AG09309 (cell line): ENCODE results near the gene TNFSF13.
A peak's percentile ranks its signal among the peaks of the same experiment; 100 is the strongest.

Source experiments
- DNase-seq: peaks from one replicate; pipeline ENCODE4 v3.0.0-alpha.2; 2010; ENCODE audit warnings: low read depth
- H3K4me3 ChIP-seq: 2 replicates; pipeline ENCODE4 v1.5.1; 2011; ENCODE audit warnings: mild to moderate bottlenecking, low read depth, low read length, moderate library complexity; ENCODE audit not compliant: control insufficient read depth
- TF ChIP-seq, protein P1 (sequence below): IDR thresholded peaks from 2 replicates; pipeline ENCODE4 v1.5.1; 2011; ENCODE audit warnings: mild to moderate bottlenecking, low read depth, low read length, inconsistent platforms; ENCODE audit not compliant: insufficient read depth, control insufficient read depth; ENCODE audit errors: missing control alignments

Gene TNFSF13

DNA sequence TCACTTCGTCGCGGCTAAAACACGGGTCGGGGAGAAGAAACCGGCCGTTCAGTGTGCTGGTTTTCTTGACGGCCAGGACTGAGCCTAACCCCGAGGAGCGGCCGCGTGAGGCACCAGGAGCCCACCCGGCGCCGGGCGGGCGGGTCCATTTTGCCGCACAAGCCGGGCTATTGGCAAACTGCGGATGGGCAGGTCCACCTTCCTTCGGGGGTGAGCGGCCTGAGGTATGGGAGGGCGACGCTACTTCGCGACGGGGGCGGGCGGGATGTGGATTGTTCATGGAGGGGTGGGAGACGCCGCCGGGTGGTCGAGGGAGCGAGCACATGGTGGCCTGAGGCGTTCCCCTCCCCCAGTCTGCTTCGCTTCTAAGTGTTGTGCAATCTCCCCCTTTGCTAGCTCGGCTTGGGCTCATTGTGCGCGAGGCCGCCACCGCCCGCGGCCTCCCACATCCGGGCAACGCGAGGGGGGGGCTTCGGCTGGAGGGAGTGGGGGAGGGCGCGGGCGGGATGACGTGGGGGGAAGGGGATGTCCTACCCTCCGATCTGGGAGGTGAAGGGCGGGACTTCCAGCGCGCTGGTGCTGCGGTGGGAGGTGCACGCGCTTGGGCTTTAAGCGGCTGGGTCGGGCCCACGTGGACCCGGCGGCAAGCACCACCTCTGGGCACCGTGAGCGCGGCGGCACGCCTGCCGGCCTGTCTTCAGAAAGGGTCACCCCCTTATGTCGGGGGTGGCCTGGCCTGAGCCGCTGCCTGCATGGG is 15.0 kb downstream of the TNFSF13 start:
- peak overlapping the region; percentile 75 for H3K4me3 ChIP-seq
- peak; percentile 71 for DNase-seq
- TF ChIP-seq, protein P1, sequence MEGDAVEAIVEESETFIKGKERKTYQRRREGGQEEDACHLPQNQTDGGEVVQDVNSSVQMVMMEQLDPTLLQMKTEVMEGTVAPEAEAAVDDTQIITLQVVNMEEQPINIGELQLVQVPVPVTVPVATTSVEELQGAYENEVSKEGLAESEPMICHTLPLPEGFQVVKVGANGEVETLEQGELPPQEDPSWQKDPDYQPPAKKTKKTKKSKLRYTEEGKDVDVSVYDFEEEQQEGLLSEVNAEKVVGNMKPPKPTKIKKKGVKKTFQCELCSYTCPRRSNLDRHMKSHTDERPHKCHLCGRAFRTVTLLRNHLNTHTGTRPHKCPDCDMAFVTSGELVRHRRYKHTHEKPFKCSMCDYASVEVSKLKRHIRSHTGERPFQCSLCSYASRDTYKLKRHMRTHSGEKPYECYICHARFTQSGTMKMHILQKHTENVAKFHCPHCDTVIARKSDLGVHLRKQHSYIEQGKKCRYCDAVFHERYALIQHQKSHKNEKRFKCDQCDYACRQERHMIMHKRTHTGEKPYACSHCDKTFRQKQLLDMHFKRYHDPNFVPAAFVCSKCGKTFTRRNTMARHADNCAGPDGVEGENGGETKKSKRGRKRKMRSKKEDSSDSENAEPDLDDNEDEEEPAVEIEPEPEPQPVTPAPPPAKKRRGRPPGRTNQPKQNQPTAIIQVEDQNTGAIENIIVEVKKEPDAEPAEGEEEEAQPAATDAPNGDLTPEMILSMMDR, result no peak

DNA sequence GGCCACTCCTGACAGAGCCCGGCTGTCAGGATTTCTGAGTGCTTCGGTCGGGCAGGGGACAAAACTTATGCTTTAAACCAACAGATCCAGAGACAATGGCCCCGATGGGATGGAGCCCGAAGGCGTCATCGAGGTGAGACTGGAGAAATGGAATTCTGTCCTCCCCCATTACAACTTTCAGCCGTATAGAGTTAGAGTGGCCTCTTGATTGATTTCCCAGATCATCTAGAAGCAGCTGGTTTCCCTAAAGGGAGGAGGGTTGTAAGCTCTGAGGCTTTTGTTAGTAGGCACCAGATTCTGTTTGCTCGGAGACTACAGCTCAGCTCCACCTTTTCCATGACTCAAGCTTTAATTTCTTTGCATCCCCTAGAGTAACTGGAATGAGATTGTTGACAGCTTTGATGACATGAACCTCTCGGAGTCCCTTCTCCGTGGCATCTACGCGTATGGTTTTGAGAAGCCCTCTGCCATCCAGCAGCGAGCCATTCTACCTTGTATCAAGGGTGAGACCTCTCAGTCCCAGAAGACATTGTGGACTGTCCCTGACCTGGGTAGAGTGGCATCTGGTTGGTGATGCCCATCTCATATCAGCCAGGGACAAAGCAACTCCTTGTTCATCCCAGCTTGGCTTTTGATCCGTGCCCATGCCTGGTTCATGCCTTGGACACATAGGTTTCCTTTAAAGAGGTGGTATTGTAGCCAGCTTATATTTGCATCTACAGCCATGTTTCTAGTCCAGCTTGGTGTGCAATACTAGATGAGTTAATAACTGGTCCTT is 15.8 kb downstream of the TNFSF13 start:
- no peak for DNase-seq
- H3K4me3 ChIP-seq, result peak overlapping the region; percentile 75
- TF ChIP-seq, protein P1, result no peak

DNA sequence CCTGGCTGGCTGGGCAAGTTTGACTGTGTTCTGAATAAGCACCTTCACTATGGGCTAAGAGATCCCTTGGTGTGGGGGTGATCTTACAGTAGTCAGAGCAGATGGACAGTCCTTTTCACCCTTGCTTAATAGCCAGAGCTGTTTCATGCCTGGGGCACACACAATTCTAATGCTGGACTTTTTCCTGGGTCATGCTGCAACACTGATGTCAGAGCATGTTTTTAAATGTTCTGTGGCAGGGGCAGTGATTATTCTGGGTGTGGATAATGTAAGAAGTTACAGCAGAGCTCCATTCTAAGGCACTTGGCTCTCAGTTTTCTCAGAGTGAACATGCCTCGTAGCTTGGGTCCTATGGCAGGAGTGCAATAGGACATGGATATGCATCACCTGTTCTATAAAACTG is 16.9 kb downstream of the TNFSF13 start:
- no peak for DNase-seq
- TF ChIP-seq, protein P1, result no peak
- peak overlapping the region; percentile 75 for H3K4me3 ChIP-seq

DNA sequence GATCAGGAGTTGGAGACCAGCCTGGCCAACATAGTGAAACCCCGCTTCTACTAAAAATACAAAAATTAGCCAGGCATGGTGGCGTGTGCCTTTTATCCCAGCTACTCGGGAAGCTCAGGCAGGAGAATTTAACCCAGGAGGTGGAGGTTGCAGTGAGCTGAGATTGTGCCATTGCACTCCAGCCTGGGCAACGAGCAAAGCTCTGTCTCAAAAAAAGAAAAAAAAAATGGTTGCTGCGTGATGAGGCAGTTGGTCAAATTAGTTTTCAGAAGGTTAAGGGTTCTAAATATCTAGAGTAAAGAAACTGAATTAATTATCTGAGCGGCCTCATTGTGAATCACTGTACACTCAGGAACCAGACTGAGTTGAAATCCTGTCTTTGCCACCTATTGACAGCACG is 17.4 kb downstream of the TNFSF13 start:
- TF ChIP-seq, protein P1, result no peak
- DNase-seq, result no peak
- no peak overlapping the region for H3K4me3 ChIP-seq

DNA sequence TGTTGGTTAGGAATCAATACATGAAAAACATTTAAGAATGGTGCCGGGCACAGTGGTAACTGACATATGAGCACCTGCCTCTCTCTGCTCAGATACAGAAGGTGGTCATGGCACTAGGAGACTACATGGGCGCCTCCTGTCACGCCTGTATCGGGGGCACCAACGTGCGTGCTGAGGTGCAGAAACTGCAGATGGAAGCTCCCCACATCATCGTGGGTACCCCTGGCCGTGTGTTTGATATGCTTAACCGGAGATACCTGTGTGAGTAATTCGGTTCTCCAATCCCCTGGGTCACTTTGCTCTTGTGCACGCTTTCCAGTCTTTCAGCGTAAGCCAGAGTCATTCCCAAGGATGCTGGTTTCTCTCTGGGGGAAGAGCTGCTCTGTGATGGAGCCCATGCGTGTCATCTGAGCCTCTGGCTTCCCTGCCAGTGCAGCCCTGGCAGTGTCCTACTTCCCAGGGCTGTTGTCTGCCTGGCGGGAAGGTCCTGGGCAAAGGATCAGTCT is 17.9 kb downstream of the TNFSF13 start:
- DNase-seq, result no peak
- TF ChIP-seq, protein P1, result no peak
- H3K4me3 ChIP-seq, result no peak overlapping the region

DNA sequence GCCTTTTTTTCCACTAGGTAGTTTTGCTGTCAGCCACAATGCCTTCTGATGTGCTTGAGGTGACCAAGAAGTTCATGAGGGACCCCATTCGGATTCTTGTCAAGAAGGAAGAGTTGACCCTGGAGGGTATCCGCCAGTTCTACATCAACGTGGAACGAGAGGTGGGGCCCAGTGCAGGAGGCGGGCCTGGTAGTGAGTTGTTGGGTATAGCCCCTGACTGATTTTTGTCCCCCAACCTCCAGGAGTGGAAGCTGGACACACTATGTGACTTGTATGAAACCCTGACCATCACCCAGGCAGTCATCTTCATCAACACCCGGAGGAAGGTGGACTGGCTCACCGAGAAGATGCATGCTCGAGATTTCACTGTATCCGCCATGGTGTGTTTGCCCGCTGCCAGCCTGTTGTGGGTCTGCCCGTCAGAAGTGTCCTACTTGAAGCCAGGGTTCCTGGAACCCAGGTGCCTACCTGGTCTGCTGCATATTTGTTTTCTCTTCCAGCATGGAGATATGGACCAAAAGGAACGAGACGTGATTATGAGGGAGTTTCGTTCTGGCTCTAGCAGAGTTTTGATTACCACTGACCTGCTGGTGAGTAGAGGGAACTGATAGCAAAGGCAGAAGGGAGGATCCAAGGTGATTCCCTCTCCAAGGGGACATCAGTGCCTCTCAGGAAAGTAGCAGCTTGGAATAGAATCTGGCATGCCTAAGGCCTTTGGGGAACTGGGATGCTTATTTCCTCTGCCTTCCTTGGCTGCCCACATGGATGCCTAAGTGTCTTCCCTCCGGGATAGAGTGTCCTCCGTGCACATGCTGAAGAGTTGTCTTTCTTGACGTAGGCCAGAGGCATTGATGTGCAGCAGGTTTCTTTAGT is 19.0 kb downstream of the TNFSF13 start:
- DNase-seq, result no peak
- H3K4me3 ChIP-seq, result no peak overlapping the region
- TF ChIP-seq, protein P1, result no peak
